HG03196 (cell line): ENCODE data around the gene PHF19.

Experiments used
- ATAC-seq: cut with Tn5 transposase; IDR thresholded peaks from one replicate; pipeline ENCODE4 v1.9.1; 2021; ENCODE audit not compliant: unreplicated experiment

PHF19 gene

DNA sequence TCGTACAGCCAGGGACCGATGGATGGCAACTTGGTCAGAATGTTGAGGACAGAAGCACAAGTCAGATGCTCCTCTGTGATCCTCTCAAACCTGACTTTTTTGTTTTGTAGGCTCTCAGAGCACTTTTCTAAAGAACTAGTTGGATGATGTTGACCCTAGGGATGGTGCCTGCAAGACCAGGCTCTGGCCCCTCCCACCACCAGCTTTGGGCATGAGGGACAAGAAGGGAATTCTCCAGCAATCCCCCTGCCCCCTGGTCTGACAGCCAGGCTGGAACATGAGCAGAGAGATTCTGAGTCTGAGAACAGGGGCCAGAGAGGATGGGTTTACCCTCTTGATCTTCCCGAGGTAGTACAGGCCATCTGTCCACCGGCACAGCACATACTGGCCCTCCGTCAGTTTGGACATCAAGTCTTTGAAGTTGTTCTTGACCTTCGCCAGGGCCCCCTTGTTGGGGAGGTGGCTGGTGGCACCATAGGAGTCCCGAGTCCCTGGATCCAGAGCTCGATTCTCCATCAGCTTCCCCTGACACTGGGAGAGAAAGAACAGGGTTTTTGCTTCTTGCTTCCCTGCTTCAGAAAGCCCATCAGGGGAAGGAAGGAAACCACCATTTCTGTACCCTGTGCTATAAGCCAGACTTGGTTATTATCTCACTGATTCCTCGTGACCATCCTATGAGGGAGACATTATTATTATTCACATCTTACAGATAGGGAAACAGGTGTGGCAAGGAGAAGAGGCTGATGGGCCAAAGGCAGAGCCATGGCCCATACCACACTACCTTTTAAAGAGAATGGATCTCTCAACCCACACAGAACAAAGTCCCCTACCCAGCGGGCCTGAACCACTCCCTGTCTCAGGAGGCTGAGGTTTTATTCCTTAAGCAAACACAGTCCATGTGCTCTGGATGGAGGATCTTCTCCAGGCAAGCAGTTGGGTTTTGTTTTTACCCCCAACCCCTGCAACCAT lies 2.5 kb downstream of the PHF19 start:
- ATAC-seq = no peak

DNA sequence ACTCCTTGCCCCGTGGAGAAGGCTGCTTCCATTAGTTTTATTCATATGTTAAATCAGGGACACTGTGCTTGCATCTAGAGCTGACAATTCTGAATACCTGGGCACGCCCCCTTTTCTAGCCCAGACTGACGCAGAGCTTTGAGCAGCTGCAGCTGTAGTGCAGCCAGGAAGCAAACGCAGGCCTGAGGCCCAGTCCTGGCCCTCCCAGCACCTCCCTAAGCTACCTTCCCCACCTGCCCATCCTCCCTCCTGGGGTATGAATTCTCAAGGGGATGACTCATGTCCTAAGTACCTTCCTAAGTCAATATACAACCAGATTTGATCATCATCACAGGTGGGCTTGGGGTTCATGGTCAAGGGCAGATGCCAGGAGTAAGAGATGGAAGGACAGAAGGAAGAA lies 3.5 kb downstream of the PHF19 start:
- ATAC-seq = no peak

DNA sequence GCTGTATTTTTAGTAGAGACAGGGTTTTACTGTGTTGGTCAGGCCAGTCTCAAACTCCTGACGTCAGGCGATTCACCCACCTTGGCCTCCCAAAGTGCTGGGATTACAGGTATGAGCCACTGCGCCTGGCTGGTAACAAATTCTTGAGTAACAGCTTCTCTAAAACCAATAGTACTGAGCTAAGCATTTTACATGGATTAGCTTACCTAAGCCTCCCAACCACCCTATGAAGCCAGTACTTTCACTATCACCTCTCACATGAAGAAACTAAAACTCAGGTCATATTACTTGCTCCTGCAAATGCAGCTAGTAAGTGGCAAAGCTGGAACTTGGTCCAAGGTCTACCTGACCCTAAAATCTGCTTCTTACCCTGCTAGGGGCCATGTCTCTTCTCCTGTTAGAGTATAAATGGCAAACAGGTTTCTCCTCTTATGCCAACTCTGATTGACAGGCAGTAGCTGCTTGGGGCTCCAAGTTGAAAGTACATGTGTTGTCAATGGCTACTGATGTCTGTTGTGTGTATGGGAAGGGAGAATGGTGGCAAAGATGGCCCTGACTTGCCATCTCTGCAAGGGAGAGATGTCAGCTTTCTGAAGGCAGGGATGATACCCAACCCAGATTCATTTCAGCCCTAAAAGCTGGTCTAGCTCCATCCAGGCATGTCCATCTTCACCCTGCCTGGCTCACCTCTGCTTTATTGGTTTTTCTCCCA lies 4.0 kb downstream of the PHF19 start:
- ATAC-seq = no peak

- ATAC-seq = no peak
These were observed 6.8 kb downstream of the PHF19 start for GRCh38 chr9:120870206-120870605.

- ATAC-seq = no peak
These were observed 7.3 kb downstream of the PHF19 start for GRCh38 chr9:120869726-120870125.

- ATAC-seq = no peak
These were observed 7.7 kb downstream of the PHF19 start for GRCh38 chr9:120869360-120869687.

GRCh38 chr9:120868676-120869359 lies 8.2 kb downstream of the PHF19 start:
- ATAC-seq = peak; percentile 79

- no peak for ATAC-seq
These were observed 8.7 kb downstream of the PHF19 start for GRCh38 chr9:120868339-120868675.

DNA sequence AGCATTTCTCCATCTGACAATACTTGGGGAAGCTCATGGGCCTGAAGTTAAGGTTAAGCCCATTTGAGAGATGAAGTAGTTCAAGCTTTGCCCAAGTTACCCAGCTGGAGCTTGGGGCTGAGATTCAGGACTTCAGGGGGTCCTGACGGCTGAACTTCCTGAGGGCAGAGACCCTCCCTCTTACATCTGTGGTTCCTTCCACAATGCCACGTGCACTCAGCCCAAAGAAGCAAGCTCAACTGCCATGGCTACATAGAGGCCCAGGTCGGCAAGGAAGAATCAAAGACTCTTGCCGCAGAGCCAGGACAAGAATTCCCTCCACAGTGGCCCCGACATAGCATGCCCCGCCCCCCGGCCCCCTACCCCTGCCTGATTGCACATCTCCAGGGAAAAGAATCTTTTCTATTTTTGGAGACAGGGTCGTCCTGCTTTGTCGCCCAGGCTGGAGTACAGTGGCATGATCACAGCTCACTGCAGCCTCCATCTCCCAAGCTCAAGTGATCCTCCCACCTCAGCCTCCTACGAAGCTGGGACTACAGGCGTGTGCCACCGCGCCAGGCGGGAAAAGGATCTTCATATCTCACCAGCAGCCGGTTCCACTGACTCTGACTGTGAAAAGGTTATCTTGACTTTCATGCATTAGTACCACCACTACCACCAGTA lies 9.2 kb downstream of the PHF19 start:
- ATAC-seq = no peak

GRCh38 chr9:120866651-120867050 lies 10.3 kb downstream of the PHF19 start:
- no peak for ATAC-seq

- ATAC-seq = no peak
These were observed 11.2 kb downstream of the PHF19 start for GRCh38 chr9:120865809-120866208.

- ATAC-seq = no peak
These were observed 11.8 kb downstream of the PHF19 start for GRCh38 chr9:120865176-120865575.

- ATAC-seq = no peak
These were observed 12.3 kb downstream of the PHF19 start for GRCh38 chr9:120864719-120865118.

- no peak for ATAC-seq
These were observed 13.2 kb downstream of the PHF19 start for GRCh38 chr9:120863833-120864232.

DNA sequence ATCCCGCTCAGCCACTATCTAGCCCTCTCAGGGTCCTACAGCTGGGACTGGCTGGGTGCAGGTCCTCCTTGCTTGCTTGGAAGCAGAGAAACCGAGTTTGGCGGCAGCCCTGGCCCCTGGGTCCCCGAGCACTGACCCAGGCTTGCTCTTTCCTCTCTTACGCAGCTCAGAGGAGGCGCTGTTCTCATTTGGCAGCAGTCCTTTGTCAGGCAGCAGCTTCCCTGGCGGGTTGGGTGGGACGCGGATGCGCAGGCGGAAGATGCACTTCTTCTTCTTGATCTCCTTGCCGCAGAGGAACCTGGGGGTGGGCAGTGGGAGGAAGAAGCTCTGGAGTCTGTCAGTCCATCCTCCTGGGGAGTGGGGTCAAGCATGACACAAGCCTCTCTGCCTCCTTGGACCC lies 14.5 kb downstream of the PHF19 start:
- ATAC-seq = no peak

- no peak for ATAC-seq
These were observed 15.1 kb downstream of the PHF19 start for GRCh38 chr9:120861935-120862334.

GRCh38 chr9:120860083-120860482 lies 16.9 kb downstream of the PHF19 start:
- no peak for ATAC-seq

- no peak for ATAC-seq
These were observed 17.6 kb downstream of the PHF19 start for GRCh38 chr9:120859361-120859760.

GRCh38 chr9:120857902-120858301 lies 19.1 kb downstream of the PHF19 start:
- no peak for ATAC-seq

GRCh38 chr9:120857481-120857880 lies 19.5 kb downstream of the PHF19 start:
- ATAC-seq = no peak

GRCh38 chr9:120856700-120857099 lies 20.3 kb downstream of the PHF19 start:
- no peak for ATAC-seq
